Neural cell (in vitro differentiated cells): ENCODE measurements around the gene STIM2. TPM values are rescaled to one million over a fixed set of nuclear protein-coding genes. Genes with fewer than 3 reads are reported as not detected.

Experiments
- H2AFZ ChIP-seq: fragments of 200-600, 300-800 bp; sonication (generic), shearing (Covaris generic); 2 replicates; pipeline ENCODE4 v1.6.0; 2014; ENCODE audit warnings: low read depth, mild to moderate bottlenecking, antibody characterized with exemption, low read length, moderate library complexity
- H3F3A ChIP-seq: fragments of 200-600 bp; shearing (Covaris generic); 2 replicates; pipeline ENCODE4 v1.6.1; 2016; ENCODE audit warnings: mild to moderate bottlenecking, moderate library complexity, mixed read lengths, antibody characterized with exemption, low read length; ENCODE audit not compliant: insufficient read depth, poor library complexity, severe bottlenecking
- H3K27ac ChIP-seq: fragments of 200-600, 300-800 bp; sonication (generic), shearing (Covaris generic); 2 replicates; pipeline ENCODE4 v1.5.1; 2014; ENCODE audit warnings: mild to moderate bottlenecking, low read length, moderate library complexity
- H3K27me3 ChIP-seq: fragments of 300-800, 200-600 bp; sonication (generic), shearing (Covaris generic); 2 replicates; pipeline ENCODE4 v1.6.0; 2014; ENCODE audit warnings: mild to moderate bottlenecking, low read depth, low read length, moderate library complexity; ENCODE audit not compliant: insufficient read depth
- H3K36me3 ChIP-seq: fragments of 300-800, 200-600 bp; sonication (generic), shearing (Covaris generic); 2 replicates; pipeline ENCODE4 v1.5.1; 2014; ENCODE audit warnings: mild to moderate bottlenecking, antibody characterized with exemption, low read length, moderate library complexity; ENCODE audit not compliant: insufficient read depth
- H3K4me2 ChIP-seq: fragments of 300-800, 200-600 bp; sonication (generic), shearing (Covaris generic); 2 replicates; pipeline ENCODE4 v1.6.0; 2014; ENCODE audit warnings: mild to moderate bottlenecking, low read length
- H3K4me3 ChIP-seq: fragments of 300-800, 200-600 bp; sonication (generic), shearing (Covaris generic); 2 replicates; pipeline ENCODE4 v1.5.1; 2014; ENCODE audit warnings: mild to moderate bottlenecking, low read length, moderate library complexity
- H3K79me2 ChIP-seq: fragments of 200-600 bp; shearing (Covaris generic); replicated peaks from 2 replicates; pipeline ENCODE4 v1.6.0; 2014; ENCODE audit warnings: mild to moderate bottlenecking, low read length, moderate library complexity; ENCODE audit not compliant: insufficient read depth
- H3K9ac ChIP-seq: fragments of 300-800, 200-600 bp; sonication (generic), shearing (Covaris generic); 2 replicates; pipeline ENCODE4 v1.6.1; 2016; ENCODE audit warnings: mild to moderate bottlenecking, low read length, mixed read lengths
- H3K9me2 ChIP-seq: fragments of 200-600 bp; shearing (Covaris generic); 2 replicates; pipeline ENCODE4 v1.6.1; 2016; ENCODE audit warnings: mild to moderate bottlenecking, low read length, mixed read lengths; ENCODE audit not compliant: insufficient read depth
- H3K9me3 ChIP-seq: fragments of 200-600, 300-800 bp; sonication (generic), shearing (Covaris generic); 2 replicates; pipeline ENCODE4 v1.6.1; 2016; ENCODE audit warnings: mild to moderate bottlenecking, mixed run types, low read length, moderate library complexity, mixed read lengths
- H4K20me1 ChIP-seq: fragments of 200-600 bp; shearing (Covaris generic); 2 replicates; pipeline ENCODE4 v1.6.1; 2016; ENCODE audit warnings: mild to moderate bottlenecking, mixed run types; ENCODE audit not compliant: insufficient read depth
- EP300 ChIP-seq: fragments of 450-650 bp; conservative IDR thresholded peaks from 2 replicates; pipeline ENCODE4 v1.6.1; 2014; ENCODE audit warnings: antibody characterized with exemption, mild to moderate bottlenecking, moderate library complexity; ENCODE audit not compliant: poor library complexity, severe bottlenecking
- EZH2 ChIP-seq: fragments of 200-600, 300-800 bp; shearing (Covaris generic), sonication (generic); IDR thresholded peaks from 2 replicates; pipeline ENCODE4 v1.6.1; 2014; ENCODE audit warnings: antibody characterized with exemption, low read length, borderline replicate concordance, mild to moderate bottlenecking; ENCODE audit not compliant: insufficient read depth, poor library complexity, severe bottlenecking
- MXI1 ChIP-seq: fragments of 450-650 bp; conservative IDR thresholded peaks from 2 replicates; pipeline ENCODE4 v1.6.1; 2014; ENCODE audit warnings: antibody characterized with exemption, mild to moderate bottlenecking; ENCODE audit not compliant: poor library complexity, severe bottlenecking
- POLR2AphosphoS5 ChIP-seq: IDR thresholded peaks from 2 replicates; pipeline ENCODE4 v1.6.1; 2012
- RAD21 ChIP-seq: fragments of 450-650 bp; conservative IDR thresholded peaks from 2 replicates; pipeline ENCODE4 v1.6.1; 2014; ENCODE audit warnings: antibody characterized with exemption, mild to moderate bottlenecking, moderate library complexity
- SMC3 ChIP-seq: fragments of 450-650 bp; conservative IDR thresholded peaks from 2 replicates; pipeline ENCODE4 v1.6.1; 2014; ENCODE audit warnings: antibody characterized with exemption, mild to moderate bottlenecking, moderate library complexity; ENCODE audit not compliant: poor library complexity
- TAF1 ChIP-seq: IDR thresholded peaks from 2 replicates; pipeline ENCODE4 v1.6.1; 2012; ENCODE audit warnings: low read depth
- polyA plus RNA-seq: library from polyadenylated mRNA; depleted of rRNA; stranded (reverse); fragments of >200 nt; gene quantifications from 2 replicates; pipeline ENCODE4 v1.2.3, GENCODE V29; 2014
- TF ChIP-seq, protein P1 (sequence below): fragments of 450-650 bp; IDR thresholded peaks from 2 replicates; pipeline ENCODE4 v1.5.1; 2014; ENCODE audit warnings: antibody characterized with exemption, mild to moderate bottlenecking, moderate library complexity; ENCODE audit not compliant: poor library complexity, severe bottlenecking
- TF ChIP-seq, protein P2 (sequence below): IDR thresholded peaks from 2 replicates; pipeline ENCODE4 v1.6.1; 2012; ENCODE audit warnings: borderline replicate concordance

The STIM2 gene
- polyA plus RNA-seq, 1 donor from 2014 or later = 25.3 TPM

- TF ChIP-seq, protein P1, sequence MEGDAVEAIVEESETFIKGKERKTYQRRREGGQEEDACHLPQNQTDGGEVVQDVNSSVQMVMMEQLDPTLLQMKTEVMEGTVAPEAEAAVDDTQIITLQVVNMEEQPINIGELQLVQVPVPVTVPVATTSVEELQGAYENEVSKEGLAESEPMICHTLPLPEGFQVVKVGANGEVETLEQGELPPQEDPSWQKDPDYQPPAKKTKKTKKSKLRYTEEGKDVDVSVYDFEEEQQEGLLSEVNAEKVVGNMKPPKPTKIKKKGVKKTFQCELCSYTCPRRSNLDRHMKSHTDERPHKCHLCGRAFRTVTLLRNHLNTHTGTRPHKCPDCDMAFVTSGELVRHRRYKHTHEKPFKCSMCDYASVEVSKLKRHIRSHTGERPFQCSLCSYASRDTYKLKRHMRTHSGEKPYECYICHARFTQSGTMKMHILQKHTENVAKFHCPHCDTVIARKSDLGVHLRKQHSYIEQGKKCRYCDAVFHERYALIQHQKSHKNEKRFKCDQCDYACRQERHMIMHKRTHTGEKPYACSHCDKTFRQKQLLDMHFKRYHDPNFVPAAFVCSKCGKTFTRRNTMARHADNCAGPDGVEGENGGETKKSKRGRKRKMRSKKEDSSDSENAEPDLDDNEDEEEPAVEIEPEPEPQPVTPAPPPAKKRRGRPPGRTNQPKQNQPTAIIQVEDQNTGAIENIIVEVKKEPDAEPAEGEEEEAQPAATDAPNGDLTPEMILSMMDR = no peak
- TF ChIP-seq EZH2 = no peak
- TF ChIP-seq RAD21 = no peak
- TF ChIP-seq TAF1 = no peak
- TF ChIP-seq, protein P2, sequence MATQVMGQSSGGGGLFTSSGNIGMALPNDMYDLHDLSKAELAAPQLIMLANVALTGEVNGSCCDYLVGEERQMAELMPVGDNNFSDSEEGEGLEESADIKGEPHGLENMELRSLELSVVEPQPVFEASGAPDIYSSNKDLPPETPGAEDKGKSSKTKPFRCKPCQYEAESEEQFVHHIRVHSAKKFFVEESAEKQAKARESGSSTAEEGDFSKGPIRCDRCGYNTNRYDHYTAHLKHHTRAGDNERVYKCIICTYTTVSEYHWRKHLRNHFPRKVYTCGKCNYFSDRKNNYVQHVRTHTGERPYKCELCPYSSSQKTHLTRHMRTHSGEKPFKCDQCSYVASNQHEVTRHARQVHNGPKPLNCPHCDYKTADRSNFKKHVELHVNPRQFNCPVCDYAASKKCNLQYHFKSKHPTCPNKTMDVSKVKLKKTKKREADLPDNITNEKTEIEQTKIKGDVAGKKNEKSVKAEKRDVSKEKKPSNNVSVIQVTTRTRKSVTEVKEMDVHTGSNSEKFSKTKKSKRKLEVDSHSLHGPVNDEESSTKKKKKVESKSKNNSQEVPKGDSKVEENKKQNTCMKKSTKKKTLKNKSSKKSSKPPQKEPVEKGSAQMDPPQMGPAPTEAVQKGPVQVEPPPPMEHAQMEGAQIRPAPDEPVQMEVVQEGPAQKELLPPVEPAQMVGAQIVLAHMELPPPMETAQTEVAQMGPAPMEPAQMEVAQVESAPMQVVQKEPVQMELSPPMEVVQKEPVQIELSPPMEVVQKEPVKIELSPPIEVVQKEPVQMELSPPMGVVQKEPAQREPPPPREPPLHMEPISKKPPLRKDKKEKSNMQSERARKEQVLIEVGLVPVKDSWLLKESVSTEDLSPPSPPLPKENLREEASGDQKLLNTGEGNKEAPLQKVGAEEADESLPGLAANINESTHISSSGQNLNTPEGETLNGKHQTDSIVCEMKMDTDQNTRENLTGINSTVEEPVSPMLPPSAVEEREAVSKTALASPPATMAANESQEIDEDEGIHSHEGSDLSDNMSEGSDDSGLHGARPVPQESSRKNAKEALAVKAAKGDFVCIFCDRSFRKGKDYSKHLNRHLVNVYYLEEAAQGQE = no peak
- no peak for TF ChIP-seq SMC3
- TF ChIP-seq POLR2AphosphoS5 = no peak
- TF ChIP-seq EP300 = no peak
- no peak for TF ChIP-seq MXI1
- Histone ChIP-seq H3K9ac (no peak overlapping the region), H3K9me3 (no peaks in the 10 kb centered on the region), H4K20me1 (no peaks in the 10 kb centered on the region), H2AFZ (no peak overlapping the region), H3K4me2 (no peak overlapping the region), H3K36me3 (no peaks in the 10 kb centered on the region), H3K4me3 (no peak overlapping the region), H3K27me3 (no peaks in the 10 kb centered on the region), H3F3A (no peaks in the 10 kb centered on the region), H3K9me2 (no peaks in the 10 kb centered on the region), H3K27ac (no peak overlapping the region), H3K79me2 (no peaks in the 10 kb centered on the region)
These were observed 5.9 kb upstream of the STIM2 start for GRCh38 chr4:26854701-26855100.

DNA sequence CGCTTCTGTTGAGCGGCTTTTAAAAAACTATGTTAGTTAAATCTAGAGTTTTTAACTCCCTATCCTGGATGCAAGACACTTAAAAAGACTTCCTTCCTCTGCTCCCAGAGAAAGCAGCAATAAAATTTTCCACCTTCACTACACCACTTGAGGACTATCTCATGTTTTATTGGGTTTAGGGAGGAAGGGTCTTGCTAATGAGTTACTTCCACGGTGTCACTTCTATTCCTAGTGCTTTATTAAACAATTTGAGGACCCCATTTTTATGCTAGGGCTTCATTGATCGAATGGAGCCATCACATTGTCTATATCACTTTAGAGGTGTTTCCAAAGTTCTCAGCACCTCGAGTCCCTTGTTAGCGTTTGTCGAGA is 3.7 kb upstream of the STIM2 start:
- H3K9ac ChIP-seq = peak overlapping the region; percentile 70
- no peaks in the 10 kb centered on the region for H4K20me1 ChIP-seq
- H3K9me3 ChIP-seq = no peaks in the 10 kb centered on the region
- peak overlapping the region; percentile 5 for H3K4me2 ChIP-seq
- H2AFZ ChIP-seq = peak overlapping the region; percentile 74
- H3K9me2 ChIP-seq = no peaks in the 10 kb centered on the region
- TF ChIP-seq TAF1 (no peak), POLR2AphosphoS5 (no peak), RAD21 (no peak), EZH2 (no peak), EP300 (no peak), MXI1 (no peak), SMC3 (no peak)
- TF ChIP-seq, protein P1 = no peak
- TF ChIP-seq, protein P2 = no peak
- H3K4me3 ChIP-seq = peak overlapping the region; percentile 86
- H3K36me3 ChIP-seq = no peaks in the 10 kb centered on the region
- peak overlapping the region; percentile 65 for H3K27ac ChIP-seq
- no peaks in the 10 kb centered on the region for H3K27me3 ChIP-seq
- no peaks in the 10 kb centered on the region for H3K79me2 ChIP-seq
- H3F3A ChIP-seq = no peaks in the 10 kb centered on the region
